HepG2 (cell line): ENCODE measurements around the gene H2AZ2. TPM values are rescaled to one million over a fixed set of nuclear protein-coding genes. Genes with fewer than 3 reads are reported as not detected.

Experiments
- GLI4 ChIP-seq: sonication (generic); formaldehyde crosslinking; IDR thresholded peaks from 2 replicates; pipeline ENCODE4 v1.5.1; 2020; ENCODE audit warnings: missing genetic modification reagents, mild to moderate bottlenecking, moderate library complexity, borderline replicate concordance
- MED13 ChIP-seq: sonication (generic); formaldehyde crosslinking; IDR thresholded peaks from 2 replicates; pipeline ENCODE4 v1.5.0; 2020; ENCODE audit warnings: missing genetic modification reagents
- RNF2 ChIP-seq: fragments of 450-650 bp; conservative IDR thresholded peaks from 2 replicates; pipeline ENCODE4 v1.6.1; 2016; ENCODE audit warnings: low read depth
- TMF1 ChIP-seq: sonication (generic); formaldehyde crosslinking; IDR thresholded peaks from 2 replicates; pipeline ENCODE4 v1.8.1; 2022; ENCODE audit warnings: low read depth, missing genetic modification reagents
- ZIK1 ChIP-seq: sonication (generic); formaldehyde crosslinking; IDR thresholded peaks from 2 replicates; pipeline ENCODE4 v1.5.0; 2020; ENCODE audit warnings: mild to moderate bottlenecking, low read depth, missing genetic modification reagents, borderline replicate concordance
- ZNF20 ChIP-seq: sonication (generic); formaldehyde crosslinking; IDR thresholded peaks from 2 replicates; pipeline ENCODE4 v1.4.0; 2020; ENCODE audit warnings: mild to moderate bottlenecking, moderate library complexity, missing genetic modification reagents
- ZNF234 ChIP-seq: sonication (generic); formaldehyde crosslinking; conservative IDR thresholded peaks from 2 replicates; pipeline ENCODE4 v1.5.1; 2020; ENCODE audit warnings: mild to moderate bottlenecking, missing genetic modification reagents
- ZNF343 ChIP-seq: sonication (generic); formaldehyde crosslinking; IDR thresholded peaks from 2 replicates; pipeline ENCODE4 v1.4.0; 2020; ENCODE audit warnings: mild to moderate bottlenecking, missing genetic modification reagents
- ZNF354B ChIP-seq: sonication (generic); formaldehyde crosslinking; IDR thresholded peaks from 2 replicates; pipeline ENCODE4 v1.8.0; 2022; ENCODE audit warnings: mild to moderate bottlenecking, missing genetic modification reagents
- ZNF430 ChIP-seq: sonication (generic); formaldehyde crosslinking; IDR thresholded peaks from 2 replicates; pipeline ENCODE4 v1.9.0; 2021; ENCODE audit warnings: mild to moderate bottlenecking, missing genetic modification reagents
- ZNF615 ChIP-seq: sonication (generic); formaldehyde crosslinking; IDR thresholded peaks from 2 replicates; pipeline ENCODE4 v1.5.0; 2020; ENCODE audit warnings: mild to moderate bottlenecking, missing genetic modification reagents, borderline replicate concordance
- ZNF776 ChIP-seq: sonication (generic); formaldehyde crosslinking; IDR thresholded peaks from 2 replicates; pipeline ENCODE4 v1.4.0; 2020; ENCODE audit warnings: mild to moderate bottlenecking, missing genetic modification reagents
- polyA plus RNA-seq, 8 experiments: library from polyadenylated mRNA; depleted of rRNA in 3 of 8; stranded (reverse) in 7 of 8; unstranded in 1 of 8; fragments of >200 nt; fragmentation: Illumina TruSeq in 4 of 8; extraction: Trizol in 4 of 8; gene quantifications; 2 replicates each; pipeline versions ENCODE4 v1.2.1 to v1.2.3, GENCODE V29; 2011 to 2016; ENCODE audit warnings: low read depth in 4 of 8, missing spikeins in 1 of 8, mixed read lengths in 1 of 8; ENCODE audit not compliant: insufficient read depth in 1 of 8
- total RNA-seq, 5 experiments: library from RNA; depleted of rRNA; stranded (reverse); fragments of >200 nt; fragmentation: Illumina TruSeq; extraction: Trizol; gene quantifications; 2 replicates each; pipeline ENCODE4 v1.2.3, GENCODE V29; 2016; ENCODE audit warnings: low read depth in 1 of 5
- TF ChIP-seq, protein P1 (sequence below): sonication (generic); formaldehyde crosslinking; IDR thresholded peaks from 2 replicates; pipeline ENCODE4 v1.4.0; 2020; ENCODE audit warnings: missing genetic modification reagents, mild to moderate bottlenecking, borderline replicate concordance
- TF ChIP-seq, protein P2 (sequence below): IDR thresholded peaks from 2 replicates; pipeline ENCODE4 v1.4.0; 2020; ENCODE audit warnings: mild to moderate bottlenecking, missing genetic modification reagents
- TF ChIP-seq, protein P3 (sequence below): sonication (generic); formaldehyde crosslinking; IDR thresholded peaks from 2 replicates; pipeline ENCODE4 v1.5.0; 2020; ENCODE audit warnings: mild to moderate bottlenecking, missing genetic modification reagents, borderline replicate concordance
- TF ChIP-seq, protein P4 (sequence below): sonication (generic); formaldehyde crosslinking; IDR thresholded peaks from 2 replicates; pipeline ENCODE4 v1.8.0; 2022; ENCODE audit warnings: mild to moderate bottlenecking, missing genetic modification reagents, moderate library complexity

H2AZ2 gene
- total and polyA plus RNA-seq, 2 of the 13 experiments (the other 11 are each of a cell fraction or from before 2014, with no cell fraction given), result 121 to 223 TPM

DNA sequence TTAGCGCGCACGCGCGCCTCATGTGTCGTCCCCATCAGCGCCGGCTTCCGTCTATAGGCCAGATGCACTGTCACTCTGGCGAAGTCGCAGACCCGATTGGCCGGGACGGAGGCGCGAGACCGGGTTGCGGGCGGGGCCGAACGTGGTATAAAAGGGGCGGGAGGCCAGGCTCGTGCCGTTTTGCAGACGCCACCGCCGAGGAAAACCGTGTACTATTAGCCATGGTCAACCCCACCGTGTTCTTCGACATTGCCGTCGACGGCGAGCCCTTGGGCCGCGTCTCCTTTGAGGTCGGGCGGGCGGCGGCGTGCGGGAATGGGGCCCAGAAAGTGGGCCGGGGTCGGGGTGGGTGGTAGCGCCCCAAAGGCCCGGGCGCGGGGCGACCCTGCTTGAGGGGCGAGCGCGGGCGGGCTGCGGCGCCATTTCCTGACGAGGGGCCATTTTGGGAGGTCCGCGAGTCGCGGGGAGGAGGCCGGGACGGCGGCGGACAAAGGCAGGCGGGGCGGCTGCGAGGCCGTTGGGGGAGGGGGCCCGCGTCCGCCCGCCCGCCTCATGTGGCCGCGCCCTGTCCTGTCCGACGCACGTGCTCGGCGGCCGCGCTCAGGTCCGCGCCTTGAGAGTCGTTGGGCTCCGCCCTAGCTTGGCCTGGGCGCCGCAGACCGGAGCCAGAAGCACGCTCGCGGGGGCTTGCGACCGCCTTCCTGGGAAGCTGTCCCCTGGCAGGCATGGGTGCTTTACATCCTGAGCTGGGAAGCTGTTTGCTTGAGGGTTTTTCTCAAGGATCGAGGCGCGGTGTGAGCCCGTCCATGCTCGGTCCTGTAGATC lies 51.2 kb downstream of the H2AZ2 start, which contains the start of gene PPIA (continued):
- TF ChIP-seq ZNF354B, result peak; percentile 56; the same call in 1 of the 2 replicates
- TF ChIP-seq, protein P1, sequence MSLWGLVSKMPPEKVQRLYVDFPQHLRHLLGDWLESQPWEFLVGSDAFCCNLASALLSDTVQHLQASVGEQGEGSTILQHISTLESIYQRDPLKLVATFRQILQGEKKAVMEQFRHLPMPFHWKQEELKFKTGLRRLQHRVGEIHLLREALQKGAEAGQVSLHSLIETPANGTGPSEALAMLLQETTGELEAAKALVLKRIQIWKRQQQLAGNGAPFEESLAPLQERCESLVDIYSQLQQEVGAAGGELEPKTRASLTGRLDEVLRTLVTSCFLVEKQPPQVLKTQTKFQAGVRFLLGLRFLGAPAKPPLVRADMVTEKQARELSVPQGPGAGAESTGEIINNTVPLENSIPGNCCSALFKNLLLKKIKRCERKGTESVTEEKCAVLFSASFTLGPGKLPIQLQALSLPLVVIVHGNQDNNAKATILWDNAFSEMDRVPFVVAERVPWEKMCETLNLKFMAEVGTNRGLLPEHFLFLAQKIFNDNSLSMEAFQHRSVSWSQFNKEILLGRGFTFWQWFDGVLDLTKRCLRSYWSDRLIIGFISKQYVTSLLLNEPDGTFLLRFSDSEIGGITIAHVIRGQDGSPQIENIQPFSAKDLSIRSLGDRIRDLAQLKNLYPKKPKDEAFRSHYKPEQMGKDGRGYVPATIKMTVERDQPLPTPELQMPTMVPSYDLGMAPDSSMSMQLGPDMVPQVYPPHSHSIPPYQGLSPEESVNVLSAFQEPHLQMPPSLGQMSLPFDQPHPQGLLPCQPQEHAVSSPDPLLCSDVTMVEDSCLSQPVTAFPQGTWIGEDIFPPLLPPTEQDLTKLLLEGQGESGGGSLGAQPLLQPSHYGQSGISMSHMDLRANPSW (CRISPR knock-in tag), result no peak
- TF ChIP-seq ZNF615, result no peak
- TF ChIP-seq ZNF20 (CRISPR knock-in tag), result peak; percentile 72; the same call in 1 of the 2 replicates
- peak; percentile 80; the same call in 1 of the 2 replicates for TF ChIP-seq MED13 (CRISPR knock-in tag)
- TF ChIP-seq ZIK1 (CRISPR knock-in tag), result peak; percentile 72; the same call in 1 of the 2 replicates
- TF ChIP-seq, protein P2, sequence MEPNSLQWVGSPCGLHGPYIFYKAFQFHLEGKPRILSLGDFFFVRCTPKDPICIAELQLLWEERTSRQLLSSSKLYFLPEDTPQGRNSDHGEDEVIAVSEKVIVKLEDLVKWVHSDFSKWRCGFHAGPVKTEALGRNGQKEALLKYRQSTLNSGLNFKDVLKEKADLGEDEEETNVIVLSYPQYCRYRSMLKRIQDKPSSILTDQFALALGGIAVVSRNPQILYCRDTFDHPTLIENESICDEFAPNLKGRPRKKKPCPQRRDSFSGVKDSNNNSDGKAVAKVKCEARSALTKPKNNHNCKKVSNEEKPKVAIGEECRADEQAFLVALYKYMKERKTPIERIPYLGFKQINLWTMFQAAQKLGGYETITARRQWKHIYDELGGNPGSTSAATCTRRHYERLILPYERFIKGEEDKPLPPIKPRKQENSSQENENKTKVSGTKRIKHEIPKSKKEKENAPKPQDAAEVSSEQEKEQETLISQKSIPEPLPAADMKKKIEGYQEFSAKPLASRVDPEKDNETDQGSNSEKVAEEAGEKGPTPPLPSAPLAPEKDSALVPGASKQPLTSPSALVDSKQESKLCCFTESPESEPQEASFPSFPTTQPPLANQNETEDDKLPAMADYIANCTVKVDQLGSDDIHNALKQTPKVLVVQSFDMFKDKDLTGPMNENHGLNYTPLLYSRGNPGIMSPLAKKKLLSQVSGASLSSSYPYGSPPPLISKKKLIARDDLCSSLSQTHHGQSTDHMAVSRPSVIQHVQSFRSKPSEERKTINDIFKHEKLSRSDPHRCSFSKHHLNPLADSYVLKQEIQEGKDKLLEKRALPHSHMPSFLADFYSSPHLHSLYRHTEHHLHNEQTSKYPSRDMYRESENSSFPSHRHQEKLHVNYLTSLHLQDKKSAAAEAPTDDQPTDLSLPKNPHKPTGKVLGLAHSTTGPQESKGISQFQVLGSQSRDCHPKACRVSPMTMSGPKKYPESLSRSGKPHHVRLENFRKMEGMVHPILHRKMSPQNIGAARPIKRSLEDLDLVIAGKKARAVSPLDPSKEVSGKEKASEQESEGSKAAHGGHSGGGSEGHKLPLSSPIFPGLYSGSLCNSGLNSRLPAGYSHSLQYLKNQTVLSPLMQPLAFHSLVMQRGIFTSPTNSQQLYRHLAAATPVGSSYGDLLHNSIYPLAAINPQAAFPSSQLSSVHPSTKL (CRISPR knock-in tag), result 0 out of 2 replicates have a peak, but pooled peaks have one; percentile 21
- TF ChIP-seq GLI4 (CRISPR knock-in tag), result peak; percentile 31; the same call in 1 of the 2 replicates
- TF ChIP-seq TMF1 (CRISPR knock-in tag), result peak; percentile 80; the same call in 1 of the 2 replicates
- TF ChIP-seq ZNF776, result peak; percentile 80; the same call in 1 of the 2 replicates
- TF ChIP-seq ZNF234 (CRISPR knock-in tag), result peak; percentile 88
- peak; percentile 84; the same call in 1 of the 2 replicates for TF ChIP-seq ZNF343 (CRISPR knock-in tag)
- TF ChIP-seq, protein P3, sequence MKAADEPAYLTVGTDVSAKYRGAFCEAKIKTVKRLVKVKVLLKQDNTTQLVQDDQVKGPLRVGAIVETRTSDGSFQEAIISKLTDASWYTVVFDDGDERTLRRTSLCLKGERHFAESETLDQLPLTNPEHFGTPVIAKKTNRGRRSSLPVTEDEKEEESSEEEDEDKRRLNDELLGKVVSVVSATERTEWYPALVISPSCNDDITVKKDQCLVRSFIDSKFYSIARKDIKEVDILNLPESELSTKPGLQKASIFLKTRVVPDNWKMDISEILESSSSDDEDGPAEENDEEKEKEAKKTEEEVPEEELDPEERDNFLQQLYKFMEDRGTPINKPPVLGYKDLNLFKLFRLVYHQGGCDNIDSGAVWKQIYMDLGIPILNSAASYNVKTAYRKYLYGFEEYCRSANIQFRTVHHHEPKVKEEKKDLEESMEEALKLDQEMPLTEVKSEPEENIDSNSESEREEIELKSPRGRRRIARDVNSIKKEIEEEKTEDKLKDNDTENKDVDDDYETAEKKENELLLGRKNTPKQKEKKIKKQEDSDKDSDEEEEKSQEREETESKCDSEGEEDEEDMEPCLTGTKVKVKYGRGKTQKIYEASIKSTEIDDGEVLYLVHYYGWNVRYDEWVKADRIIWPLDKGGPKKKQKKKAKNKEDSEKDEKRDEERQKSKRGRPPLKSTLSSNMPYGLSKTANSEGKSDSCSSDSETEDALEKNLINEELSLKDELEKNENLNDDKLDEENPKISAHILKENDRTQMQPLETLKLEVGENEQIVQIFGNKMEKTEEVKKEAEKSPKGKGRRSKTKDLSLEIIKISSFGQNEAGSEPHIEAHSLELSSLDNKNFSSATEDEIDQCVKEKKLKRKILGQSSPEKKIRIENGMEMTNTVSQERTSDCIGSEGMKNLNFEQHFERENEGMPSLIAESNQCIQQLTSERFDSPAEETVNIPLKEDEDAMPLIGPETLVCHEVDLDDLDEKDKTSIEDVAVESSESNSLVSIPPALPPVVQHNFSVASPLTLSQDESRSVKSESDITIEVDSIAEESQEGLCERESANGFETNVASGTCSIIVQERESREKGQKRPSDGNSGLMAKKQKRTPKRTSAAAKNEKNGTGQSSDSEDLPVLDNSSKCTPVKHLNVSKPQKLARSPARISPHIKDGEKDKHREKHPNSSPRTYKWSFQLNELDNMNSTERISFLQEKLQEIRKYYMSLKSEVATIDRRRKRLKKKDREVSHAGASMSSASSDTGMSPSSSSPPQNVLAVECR (CRISPR knock-in tag), result peak; percentile 81
- peak; percentile 59 for TF ChIP-seq RNF2
- peak; percentile 95 for TF ChIP-seq ZNF430 (CRISPR knock-in tag)
- TF ChIP-seq, protein P4, sequence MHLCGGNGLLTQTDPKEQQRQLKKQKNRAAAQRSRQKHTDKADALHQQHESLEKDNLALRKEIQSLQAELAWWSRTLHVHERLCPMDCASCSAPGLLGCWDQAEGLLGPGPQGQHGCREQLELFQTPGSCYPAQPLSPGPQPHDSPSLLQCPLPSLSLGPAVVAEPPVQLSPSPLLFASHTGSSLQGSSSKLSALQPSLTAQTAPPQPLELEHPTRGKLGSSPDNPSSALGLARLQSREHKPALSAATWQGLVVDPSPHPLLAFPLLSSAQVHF (CRISPR knock-in tag), result peak; percentile 30; the same call in 1 of the 2 replicates
